Prostate gland (tissue), 2 donors: Measurements from ENCODE around the gene OSBPL6.

Experiments used
- CTCF ChIP-seq, 4 experiments: fragments of 200-600 bp in 2 of 4; fragments of 450-650 bp in 2 of 4; sonication (generic) in 2 of 4; IDR thresholded peaks; 1 replicate in 3 of 4; 2 replicates in 1 of 4; pipeline ENCODE4 v1.5.1; 2016 to 2019; ENCODE audit warnings: antibody characterized with exemption in 4 of 4, mild to moderate bottlenecking in 2 of 4, moderate library complexity in 2 of 4
- POLR2A ChIP-seq: fragments of 450-650 bp; IDR thresholded peaks from one replicate; pipeline ENCODE4 v1.6.1; 2016; ENCODE audit warnings: antibody characterized with exemption, mild to moderate bottlenecking
- POLR2AphosphoS5 ChIP-seq: sonication (generic); formaldehyde crosslinking; IDR thresholded peaks from one replicate; pipeline ENCODE4 v1.6.1; 2017; ENCODE audit warnings: antibody characterized with exemption

GRCh38 chr2:178204977-178205376 is 10.7 kb downstream of the OSBPL6 start:
- TF ChIP-seq CTCF (IDR thresholded peaks at IDR 0.05) (no peak), POLR2A (no peak), POLR2AphosphoS5 (no peak)
